Measurements from ENCODE around the gene PCDHGA7.
"Not testable (repeated sequence)": the region's sequence is repeated elsewhere in the genome, so short reads cannot be mapped to it uniquely, and the experiment has no call there.

Gene PCDHGA7

DNA sequence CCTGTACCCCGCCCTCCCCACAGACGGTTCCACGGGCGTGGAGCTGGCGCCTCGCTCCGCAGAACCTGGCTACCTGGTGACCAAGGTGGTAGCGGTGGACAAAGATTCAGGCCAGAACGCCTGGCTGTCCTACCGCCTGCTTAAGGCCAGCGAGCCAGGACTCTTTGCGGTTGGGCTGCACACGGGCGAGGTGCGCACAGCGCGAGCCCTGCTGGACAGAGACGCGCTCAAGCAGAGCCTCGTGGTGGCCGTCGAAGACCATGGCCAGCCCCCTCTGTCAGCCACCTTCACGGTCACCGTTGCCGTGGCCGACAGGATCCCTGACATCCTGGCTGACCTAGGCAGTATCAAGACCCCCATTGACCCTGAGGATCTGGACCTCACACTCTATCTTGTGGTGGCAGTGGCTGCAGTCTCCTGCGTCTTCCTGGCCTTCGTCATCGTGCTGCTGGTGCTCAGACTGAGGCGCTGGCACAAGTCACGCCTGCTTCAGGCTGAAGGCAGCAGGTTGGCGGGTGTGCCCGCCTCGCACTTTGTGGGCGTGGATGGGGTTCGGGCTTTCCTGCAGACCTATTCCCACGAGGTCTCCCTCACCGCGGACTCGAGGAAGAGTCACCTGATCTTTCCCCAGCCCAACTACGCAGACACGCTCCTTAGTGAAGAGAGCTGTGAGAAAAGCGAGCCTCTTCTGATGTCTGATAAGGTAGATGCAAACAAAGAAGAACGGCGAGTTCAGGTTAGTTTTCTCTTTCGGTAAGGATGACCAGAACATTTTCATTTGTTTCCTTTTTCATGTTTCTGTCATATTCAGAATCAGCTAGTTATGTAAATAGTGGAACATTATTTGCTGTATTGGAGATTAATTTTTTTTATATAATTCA, 16.3 kb upstream of the PCDHGA7 start:
- DNase-seq (ENCODE audit: low read depth in 2 of 2) = no peak

- no peak for DNase-seq (ENCODE audit: low read depth in 2 of 2)
These were observed 12.3 kb upstream of the PCDHGA7 start, which contains the start of gene PCDHGB3 for GRCh38 chr5:141369994-141370848. TSS of gene PCDHGB3 (plus strand) at chr5:141370242. CDS start at chr5:141370395, 153 bp downstream.

GRCh38 chr5:141371572-141372475, 10.7 kb upstream of the PCDHGA7 start:
- DNase-seq (ENCODE audit: low read depth in 2 of 2) = no peak

DNA sequence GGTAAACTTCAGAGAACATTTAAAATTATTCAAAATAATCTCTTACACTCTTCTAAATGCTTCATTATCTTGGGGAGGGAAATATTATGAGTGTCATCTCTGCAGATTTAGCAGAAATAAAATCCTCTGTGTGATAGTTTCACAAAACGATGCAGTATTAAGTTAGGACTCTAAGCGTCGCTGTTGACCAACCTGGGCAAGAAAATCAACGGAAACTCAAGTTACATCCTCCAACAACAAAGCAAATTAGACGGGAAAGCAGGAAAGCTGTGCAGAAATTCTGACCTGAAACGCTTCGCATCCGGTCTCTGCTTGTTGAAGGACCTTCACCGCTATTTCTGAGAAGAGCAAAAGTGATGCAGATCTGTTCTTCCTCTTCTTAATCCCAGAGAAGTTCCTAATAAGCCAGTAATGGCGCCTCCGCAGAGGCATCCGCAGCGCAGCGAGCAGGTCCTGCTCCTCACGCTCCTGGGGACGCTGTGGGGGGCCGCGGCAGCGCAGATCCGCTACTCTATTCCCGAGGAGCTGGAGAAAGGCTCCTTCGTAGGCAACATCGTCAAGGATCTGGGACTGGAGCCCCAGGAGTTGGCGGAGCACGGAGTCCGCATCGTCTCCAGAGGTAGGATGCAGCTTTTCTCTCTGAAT, 8.7 kb upstream of the PCDHGA7 start, which contains the start of gene PCDHGA6:
Gene PCDHGA6, plus strand, starts transcription at position 219 of the 645 bp plus-strand sequence. Its CDS starts 193 bp downstream, at position 412.
- no peak for DNase-seq (ENCODE audit: low read depth in 2 of 2)

DNA sequence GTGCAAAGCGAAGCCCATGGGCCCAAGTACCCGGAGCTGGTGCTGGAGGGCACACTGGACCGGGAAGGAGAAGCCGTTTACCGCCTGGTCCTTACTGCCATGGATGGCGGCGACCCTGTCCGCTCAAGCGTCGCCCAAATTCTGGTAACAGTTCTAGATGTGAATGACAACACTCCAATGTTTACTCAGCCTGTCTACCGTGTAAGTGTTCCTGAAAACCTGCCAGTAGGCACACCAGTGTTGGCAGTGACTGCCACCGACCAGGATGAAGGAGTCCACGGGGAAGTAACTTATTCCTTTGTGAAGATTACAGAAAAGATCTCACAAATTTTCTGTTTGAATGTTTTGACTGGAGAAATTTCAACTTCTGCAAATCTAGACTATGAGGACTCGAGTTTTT, 7.9 kb upstream of the PCDHGA7 start:
- DNase-seq (ENCODE audit: low read depth in 2 of 2) = no peak

DNA sequence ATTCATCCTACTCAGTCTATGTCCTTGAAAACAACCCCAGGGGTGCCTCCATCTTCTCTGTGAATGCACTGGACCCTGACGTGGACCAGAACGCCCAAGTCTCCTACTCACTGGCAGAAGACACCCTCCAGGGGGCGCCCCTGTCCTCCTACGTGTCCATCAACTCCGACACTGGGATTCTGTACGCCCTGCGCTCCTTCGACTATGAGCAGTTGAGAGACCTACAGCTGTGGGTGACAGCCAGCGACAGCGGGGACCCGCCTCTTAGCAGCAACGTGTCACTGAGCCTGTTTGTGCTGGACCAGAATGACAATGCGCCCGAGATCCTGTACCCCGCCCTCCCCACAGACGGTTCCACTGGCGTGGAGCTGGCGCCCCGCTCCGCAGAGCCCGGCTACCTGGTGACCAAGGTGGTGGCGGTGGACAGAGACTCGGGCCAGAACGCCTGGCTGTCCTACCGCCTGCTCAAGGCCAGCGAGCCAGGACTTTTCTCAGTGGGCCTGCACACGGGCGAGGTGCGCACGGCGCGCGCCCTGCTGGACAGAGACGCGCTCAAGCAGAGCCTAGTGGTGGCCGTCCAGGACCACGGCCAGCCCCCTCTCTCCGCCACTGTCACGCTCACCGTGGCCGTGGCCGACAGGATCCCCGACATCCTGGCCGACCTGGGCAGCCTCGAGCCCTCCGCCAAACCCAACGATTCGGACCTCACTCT, 6.9 kb upstream of the PCDHGA7 start:
- DNase-seq (ENCODE audit: low read depth in 2 of 2) = not testable (repeated sequence)

DNA sequence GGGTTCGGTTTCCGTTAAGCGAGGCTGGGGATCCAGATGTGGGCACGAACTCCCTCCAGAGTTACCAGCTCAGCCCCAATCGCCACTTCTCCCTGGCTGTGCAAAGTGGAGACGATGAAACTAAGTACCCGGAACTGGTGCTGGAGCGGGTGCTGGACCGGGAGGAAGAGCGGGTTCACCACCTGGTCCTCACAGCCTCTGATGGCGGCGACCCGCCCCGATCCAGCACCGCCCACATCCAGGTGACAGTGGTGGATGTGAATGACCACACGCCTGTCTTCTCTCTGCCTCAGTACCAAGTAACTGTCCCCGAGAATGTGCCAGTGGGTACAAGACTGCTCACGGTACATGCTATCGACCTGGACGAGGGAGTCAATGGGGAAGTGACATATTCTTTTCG, 803 bp downstream of the PCDHGA7 start:
- DNase-seq (ENCODE audit: low read depth in 2 of 2) = no peak

DNA sequence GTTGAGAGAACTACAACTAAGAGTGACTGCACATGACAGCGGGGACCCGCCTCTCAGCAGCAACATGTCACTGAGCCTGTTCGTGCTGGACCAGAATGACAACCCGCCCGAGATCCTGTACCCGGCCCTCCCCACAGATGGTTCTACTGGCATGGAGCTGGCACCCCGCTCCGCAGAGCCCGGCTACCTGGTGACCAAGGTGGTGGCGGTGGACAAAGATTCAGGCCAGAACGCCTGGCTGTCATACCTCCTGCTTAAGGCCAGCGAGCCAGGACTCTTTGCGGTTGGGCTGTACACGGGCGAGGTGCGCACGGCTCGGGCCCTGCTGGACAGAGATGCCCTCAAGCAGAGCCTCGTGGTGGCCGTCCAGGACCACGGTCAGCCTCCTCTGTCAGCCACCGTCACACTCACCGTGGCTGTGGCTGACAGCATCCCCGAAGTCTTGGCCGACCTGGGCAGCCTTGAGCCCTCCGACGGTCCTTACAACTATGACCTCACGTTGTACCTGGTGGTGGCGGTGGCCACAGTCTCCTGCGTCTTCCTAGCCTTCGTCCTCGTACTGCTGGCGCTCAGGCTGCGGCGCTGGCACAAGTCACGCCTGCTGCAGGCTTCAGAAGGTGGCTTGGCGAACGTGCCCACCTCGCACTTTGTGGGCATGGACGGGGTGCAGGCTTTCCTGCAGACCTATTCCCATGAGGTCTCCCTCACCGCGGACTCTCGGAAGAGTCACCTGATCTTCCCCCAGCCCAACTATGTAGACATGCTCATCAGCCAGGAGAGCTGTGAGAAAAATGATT, 2.1 kb downstream of the PCDHGA7 start:
- no peak for DNase-seq (ENCODE audit: low read depth in 2 of 2)

GRCh38 chr5:141387557-141388311, 5.2 kb downstream of the PCDHGA7 start, which contains the start of gene PCDHGB4:
TSS of gene PCDHGB4 (plus strand) at chr5:141387698. CDS start at chr5:141387885, 187 bp downstream.
- DNase-seq (ENCODE audit: low read depth in 2 of 2) = not testable (repeated sequence)

DNA sequence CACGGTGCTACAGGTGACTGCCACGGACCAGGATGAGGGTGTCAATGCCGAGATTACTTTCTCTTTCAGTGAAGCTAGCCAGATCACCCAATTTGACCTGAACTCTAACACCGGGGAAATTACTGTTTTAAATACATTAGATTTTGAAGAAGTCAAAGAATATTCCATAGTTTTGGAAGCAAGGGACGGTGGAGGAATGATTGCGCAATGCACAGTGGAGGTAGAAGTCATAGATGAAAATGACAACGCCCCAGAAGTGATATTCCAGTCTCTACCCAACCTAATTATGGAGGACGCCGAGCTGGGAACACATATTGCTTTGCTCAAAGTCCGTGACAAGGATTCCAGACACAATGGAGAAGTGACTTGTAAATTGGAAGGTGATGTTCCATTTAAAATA, 6.1 kb downstream of the PCDHGA7 start:
- DNase-seq (ENCODE audit: low read depth in 2 of 2) = no peak

GRCh38 chr5:141389153-141390042, 6.9 kb downstream of the PCDHGA7 start:
- DNase-seq (ENCODE audit: low read depth in 2 of 2) = no peak

- no peak for DNase-seq (ENCODE audit: low read depth in 2 of 2)
These were observed 10.1 kb downstream of the PCDHGA7 start, which contains the start of gene PCDHGA8 for GRCh38 chr5:141392429-141393198. TSS of gene PCDHGA8 (plus strand) at chr5:141392633. CDS start at chr5:141392814, 181 bp downstream.

DNA sequence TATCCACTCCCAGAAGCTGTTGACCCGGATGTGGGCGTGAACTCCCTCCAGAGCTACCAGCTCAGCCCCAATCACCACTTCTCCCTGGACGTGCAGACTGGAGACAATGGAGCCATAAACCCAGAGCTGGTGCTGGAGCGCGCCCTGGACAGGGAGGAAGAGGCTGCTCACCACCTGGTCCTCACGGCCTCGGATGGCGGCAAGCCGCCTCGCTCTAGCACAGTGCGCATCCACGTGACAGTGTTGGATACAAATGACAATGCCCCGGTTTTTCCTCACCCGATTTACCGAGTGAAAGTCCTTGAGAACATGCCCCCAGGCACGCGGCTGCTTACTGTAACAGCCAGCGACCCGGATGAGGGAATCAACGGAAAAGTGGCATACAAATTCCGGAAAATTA, 10.7 kb downstream of the PCDHGA7 start:
- DNase-seq (ENCODE audit: low read depth in 2 of 2) = no peak

GRCh38 chr5:141394401-141395187, 12.1 kb downstream of the PCDHGA7 start:
- DNase-seq (ENCODE audit: low read depth in 2 of 2) = not testable (repeated sequence)

GRCh38 chr5:141397756-141398551, 15.4 kb downstream of the PCDHGA7 start, which contains the start of gene PCDHGB5:
TSS of gene PCDHGB5 (plus strand) at chr5:141397947. CDS start at chr5:141398128, 181 bp downstream.
- not testable (repeated sequence) for DNase-seq (ENCODE audit: low read depth in 2 of 2)

All from activated CD8-positive, alpha-beta memory T cell treated with anti-CD3 and anti-CD28 coated beads for 4 hours (primary cell).